SK-N-SH treated with all-trans-retinoic acid at 6 μM for 48 hours (cell line): ENCODE results near the gene CHRNA5.

Experiments
- ATAC-seq: fragments of 200-7000 bp; cut with Tn5 transposase; 3 replicates; pipeline ENCODE4 v1.9.1; 2020; ENCODE audit warnings: mild to moderate bottlenecking, moderate library complexity
- ARNTL ChIP-seq: fragments of 450-650 bp; formaldehyde crosslinking; IDR thresholded peaks from 2 replicates; pipeline ENCODE4 v1.5.0; 2020; ENCODE audit warnings: low read depth, mild to moderate bottlenecking, moderate library complexity, borderline replicate concordance
- BACH2 ChIP-seq: fragments of 250-450 bp; sonication (Bioruptor Pico); IDR thresholded peaks from 2 replicates; pipeline ENCODE4 v1.9.0; 2021; ENCODE audit warnings: mild to moderate bottlenecking, borderline replicate concordance
- CSDC2 ChIP-seq: fragments of 250-450 bp; sonication (Bioruptor Pico); IDR thresholded peaks from 2 replicates; pipeline ENCODE4 v1.5.0; 2020; ENCODE audit warnings: mild to moderate bottlenecking, moderate library complexity
- ESRRG ChIP-seq: fragments of 250-450 bp; sonication (Bioruptor Pico); IDR thresholded peaks from 2 replicates; pipeline ENCODE4 v1.6.1; 2021; ENCODE audit warnings: mild to moderate bottlenecking
- GLIS3 ChIP-seq: fragments of 250-450 bp; sonication (Bioruptor Pico); IDR thresholded peaks from 2 replicates; pipeline ENCODE4 v1.5.0; 2020; ENCODE audit warnings: mild to moderate bottlenecking, moderate library complexity
- ISL1 ChIP-seq: fragments of 250-450 bp; sonication (Bioruptor Pico); IDR thresholded peaks from 2 replicates; pipeline ENCODE4 v2.1.2; 2022; ENCODE audit warnings: mild to moderate bottlenecking, moderate library complexity
- OSR1 ChIP-seq: fragments of 250-450 bp; sonication (Bioruptor Pico); IDR thresholded peaks from 2 replicates; pipeline ENCODE4 v1.8.0; 2022; ENCODE audit warnings: moderate library complexity, mild to moderate bottlenecking, inconsistent platforms
- RARB ChIP-seq: fragments of 250-450 bp; sonication (Bioruptor Pico); IDR thresholded peaks from 2 replicates; pipeline ENCODE4 v1.8.0; 2021; ENCODE audit warnings: mild to moderate bottlenecking, moderate library complexity
- SNAI2 ChIP-seq: fragments of 250-450 bp; sonication (Bioruptor Pico); IDR thresholded peaks from 2 replicates; pipeline ENCODE4 v1.5.0; 2020; ENCODE audit warnings: mild to moderate bottlenecking, moderate library complexity
- TCF4 ChIP-seq: fragments of 250-450 bp; sonication (Bioruptor Pico); IDR thresholded peaks from 2 replicates; pipeline ENCODE4 v1.8.0; 2021; ENCODE audit warnings: mild to moderate bottlenecking, moderate library complexity, borderline replicate concordance
- TOX ChIP-seq: fragments of 250-450 bp; sonication (Bioruptor Pico); IDR thresholded peaks from 2 replicates; pipeline ENCODE4 v1.8.0; 2021; ENCODE audit warnings: mild to moderate bottlenecking, moderate library complexity, borderline replicate concordance
- ZFP3 ChIP-seq: fragments of 250-450 bp; sonication (Bioruptor Pico); IDR thresholded peaks from 2 replicates; pipeline ENCODE4 v1.5.0; 2020; ENCODE audit warnings: mild to moderate bottlenecking, moderate library complexity
- ZNF565 ChIP-seq: fragments of 450-650 bp; formaldehyde crosslinking; conservative IDR thresholded peaks from 2 replicates; pipeline ENCODE4 v1.5.0; 2020; ENCODE audit warnings: low read depth, mild to moderate bottlenecking, moderate library complexity
- ZNF70 ChIP-seq: fragments of 450-650 bp; formaldehyde crosslinking; IDR thresholded peaks from 2 replicates; pipeline ENCODE4 v1.5.0; 2020; ENCODE audit warnings: mild to moderate bottlenecking, moderate library complexity
- ZNF8 ChIP-seq: fragments of 450-650 bp; formaldehyde crosslinking; IDR thresholded peaks from 2 replicates; pipeline ENCODE4 v1.5.0; 2020; ENCODE audit warnings: mild to moderate bottlenecking, moderate library complexity
- TF ChIP-seq, protein P1 (sequence below): fragments of 250-450 bp; sonication (Bioruptor Pico); IDR thresholded peaks from 2 replicates; pipeline ENCODE4 v1.5.0; 2020; ENCODE audit warnings: mild to moderate bottlenecking, moderate library complexity
- TF ChIP-seq, protein P2 (sequence below): fragments of 250-450 bp; sonication (Bioruptor Pico); IDR thresholded peaks from 2 replicates; pipeline ENCODE4 v1.5.1; 2020; ENCODE audit warnings: low read depth, mild to moderate bottlenecking, moderate library complexity
- TF ChIP-seq, protein P3 (sequence below): fragments of 250-450 bp; sonication (Bioruptor Pico); IDR thresholded peaks from 2 replicates; pipeline ENCODE4 v1.5.1; 2021; ENCODE audit warnings: mild to moderate bottlenecking, moderate library complexity
- TF ChIP-seq, protein P4 (sequence below): fragments of 250-450 bp; sonication (Bioruptor Pico); IDR thresholded peaks from 2 replicates; pipeline ENCODE4 v1.8.0; 2020; ENCODE audit warnings: mild to moderate bottlenecking, moderate library complexity, borderline replicate concordance
- TF ChIP-seq, protein P5 (sequence below): fragments of 250-450 bp; sonication (Bioruptor Pico); IDR thresholded peaks from 2 replicates; pipeline ENCODE4 v1.8.0; 2021; ENCODE audit warnings: low read depth, mild to moderate bottlenecking, moderate library complexity, borderline replicate concordance

The CHRNA5 gene

DNA sequence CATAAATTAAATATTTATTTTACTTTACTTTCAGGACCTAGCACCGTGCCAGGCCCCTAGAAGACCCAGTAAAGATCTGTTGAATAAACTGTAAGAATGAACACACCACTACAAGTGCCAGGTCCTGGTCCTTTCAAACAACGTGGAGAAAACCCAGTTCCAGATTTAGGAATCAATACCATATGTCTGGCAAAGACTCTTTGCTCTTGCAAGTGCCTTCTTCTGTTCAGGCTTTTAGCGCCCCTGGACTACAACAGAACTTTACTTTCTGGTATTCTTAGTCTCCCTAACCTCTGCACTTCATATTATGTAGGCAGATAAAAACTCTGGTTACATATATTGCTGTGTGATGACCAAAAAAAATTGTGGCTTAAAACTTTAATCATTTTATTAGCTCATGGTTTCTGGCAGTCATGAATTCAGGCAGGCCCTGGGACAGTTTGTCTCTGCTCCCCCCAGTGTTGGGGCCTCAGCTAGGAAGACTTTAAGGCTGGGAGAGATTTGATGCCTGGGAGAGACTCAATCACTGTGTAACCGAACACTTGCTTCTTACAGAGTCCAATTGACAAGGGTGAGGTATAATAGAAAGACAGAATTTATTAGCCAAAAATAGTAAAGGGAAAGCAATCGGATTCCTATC is 27.9 kb upstream of the CHRNA5 start:
- no peak for ATAC-seq
- TF ChIP-seq RARB (CRISPR knock-in tag), result no peak
- no peak for TF ChIP-seq ISL1 (CRISPR knock-in tag)
- TF ChIP-seq OSR1, result no peak
- TF ChIP-seq ESRRG (CRISPR knock-in tag), result no peak
- TF ChIP-seq, protein P1, sequence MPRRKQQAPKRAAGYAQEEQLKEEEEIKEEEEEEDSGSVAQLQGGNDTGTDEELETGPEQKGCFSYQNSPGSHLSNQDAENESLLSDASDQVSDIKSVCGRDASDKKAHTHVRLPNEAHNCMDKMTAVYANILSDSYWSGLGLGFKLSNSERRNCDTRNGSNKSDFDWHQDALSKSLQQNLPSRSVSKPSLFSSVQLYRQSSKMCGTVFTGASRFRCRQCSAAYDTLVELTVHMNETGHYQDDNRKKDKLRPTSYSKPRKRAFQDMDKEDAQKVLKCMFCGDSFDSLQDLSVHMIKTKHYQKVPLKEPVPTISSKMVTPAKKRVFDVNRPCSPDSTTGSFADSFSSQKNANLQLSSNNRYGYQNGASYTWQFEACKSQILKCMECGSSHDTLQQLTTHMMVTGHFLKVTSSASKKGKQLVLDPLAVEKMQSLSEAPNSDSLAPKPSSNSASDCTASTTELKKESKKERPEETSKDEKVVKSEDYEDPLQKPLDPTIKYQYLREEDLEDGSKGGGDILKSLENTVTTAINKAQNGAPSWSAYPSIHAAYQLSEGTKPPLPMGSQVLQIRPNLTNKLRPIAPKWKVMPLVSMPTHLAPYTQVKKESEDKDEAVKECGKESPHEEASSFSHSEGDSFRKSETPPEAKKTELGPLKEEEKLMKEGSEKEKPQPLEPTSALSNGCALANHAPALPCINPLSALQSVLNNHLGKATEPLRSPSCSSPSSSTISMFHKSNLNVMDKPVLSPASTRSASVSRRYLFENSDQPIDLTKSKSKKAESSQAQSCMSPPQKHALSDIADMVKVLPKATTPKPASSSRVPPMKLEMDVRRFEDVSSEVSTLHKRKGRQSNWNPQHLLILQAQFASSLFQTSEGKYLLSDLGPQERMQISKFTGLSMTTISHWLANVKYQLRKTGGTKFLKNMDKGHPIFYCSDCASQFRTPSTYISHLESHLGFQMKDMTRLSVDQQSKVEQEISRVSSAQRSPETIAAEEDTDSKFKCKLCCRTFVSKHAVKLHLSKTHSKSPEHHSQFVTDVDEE (CRISPR knock-in tag), result no peak
- TF ChIP-seq, protein P2, sequence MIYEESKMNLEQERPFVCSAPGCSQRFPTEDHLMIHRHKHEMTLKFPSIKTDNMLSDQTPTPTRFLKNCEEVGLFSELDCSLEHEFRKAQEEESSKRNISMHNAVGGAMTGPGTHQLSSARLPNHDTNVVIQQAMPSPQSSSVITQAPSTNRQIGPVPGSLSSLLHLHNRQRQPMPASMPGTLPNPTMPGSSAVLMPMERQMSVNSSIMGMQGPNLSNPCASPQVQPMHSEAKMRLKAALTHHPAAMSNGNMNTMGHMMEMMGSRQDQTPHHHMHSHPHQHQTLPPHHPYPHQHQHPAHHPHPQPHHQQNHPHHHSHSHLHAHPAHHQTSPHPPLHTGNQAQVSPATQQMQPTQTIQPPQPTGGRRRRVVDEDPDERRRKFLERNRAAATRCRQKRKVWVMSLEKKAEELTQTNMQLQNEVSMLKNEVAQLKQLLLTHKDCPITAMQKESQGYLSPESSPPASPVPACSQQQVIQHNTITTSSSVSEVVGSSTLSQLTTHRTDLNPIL (CRISPR knock-in tag), result no peak
- no peak for TF ChIP-seq TOX (CRISPR knock-in tag)
- no peak for TF ChIP-seq SNAI2 (CRISPR knock-in tag)
- no peak for TF ChIP-seq ZNF70 (CRISPR knock-in tag)
- no peak for TF ChIP-seq CSDC2 (CRISPR knock-in tag)
- TF ChIP-seq ZFP3 (CRISPR knock-in tag), result no peak
- no peak for TF ChIP-seq ZNF8 (CRISPR knock-in tag)
- TF ChIP-seq, protein P3, sequence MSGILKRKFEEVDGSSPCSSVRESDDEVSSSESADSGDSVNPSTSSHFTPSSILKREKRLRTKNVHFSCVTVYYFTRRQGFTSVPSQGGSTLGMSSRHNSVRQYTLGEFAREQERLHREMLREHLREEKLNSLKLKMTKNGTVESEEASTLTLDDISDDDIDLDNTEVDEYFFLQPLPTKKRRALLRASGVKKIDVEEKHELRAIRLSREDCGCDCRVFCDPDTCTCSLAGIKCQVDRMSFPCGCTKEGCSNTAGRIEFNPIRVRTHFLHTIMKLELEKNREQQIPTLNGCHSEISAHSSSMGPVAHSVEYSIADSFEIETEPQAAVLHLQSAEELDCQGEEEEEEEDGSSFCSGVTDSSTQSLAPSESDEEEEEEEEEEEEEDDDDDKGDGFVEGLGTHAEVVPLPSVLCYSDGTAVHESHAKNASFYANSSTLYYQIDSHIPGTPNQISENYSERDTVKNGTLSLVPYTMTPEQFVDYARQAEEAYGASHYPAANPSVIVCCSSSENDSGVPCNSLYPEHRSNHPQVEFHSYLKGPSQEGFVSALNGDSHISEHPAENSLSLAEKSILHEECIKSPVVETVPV (CRISPR knock-in tag), result no peak
- TF ChIP-seq ZNF565, result no peak
- TF ChIP-seq ARNTL (CRISPR knock-in tag), result no peak
- TF ChIP-seq, protein P4, sequence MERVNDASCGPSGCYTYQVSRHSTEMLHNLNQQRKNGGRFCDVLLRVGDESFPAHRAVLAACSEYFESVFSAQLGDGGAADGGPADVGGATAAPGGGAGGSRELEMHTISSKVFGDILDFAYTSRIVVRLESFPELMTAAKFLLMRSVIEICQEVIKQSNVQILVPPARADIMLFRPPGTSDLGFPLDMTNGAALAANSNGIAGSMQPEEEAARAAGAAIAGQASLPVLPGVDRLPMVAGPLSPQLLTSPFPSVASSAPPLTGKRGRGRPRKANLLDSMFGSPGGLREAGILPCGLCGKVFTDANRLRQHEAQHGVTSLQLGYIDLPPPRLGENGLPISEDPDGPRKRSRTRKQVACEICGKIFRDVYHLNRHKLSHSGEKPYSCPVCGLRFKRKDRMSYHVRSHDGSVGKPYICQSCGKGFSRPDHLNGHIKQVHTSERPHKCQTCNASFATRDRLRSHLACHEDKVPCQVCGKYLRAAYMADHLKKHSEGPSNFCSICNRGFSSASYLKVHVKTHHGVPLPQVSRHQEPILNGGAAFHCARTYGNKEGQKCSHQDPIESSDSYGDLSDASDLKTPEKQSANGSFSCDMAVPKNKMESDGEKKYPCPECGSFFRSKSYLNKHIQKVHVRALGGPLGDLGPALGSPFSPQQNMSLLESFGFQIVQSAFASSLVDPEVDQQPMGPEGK, result no peak
- TF ChIP-seq BACH2 (CRISPR knock-in tag), result no peak
- no peak for TF ChIP-seq GLIS3

DNA sequence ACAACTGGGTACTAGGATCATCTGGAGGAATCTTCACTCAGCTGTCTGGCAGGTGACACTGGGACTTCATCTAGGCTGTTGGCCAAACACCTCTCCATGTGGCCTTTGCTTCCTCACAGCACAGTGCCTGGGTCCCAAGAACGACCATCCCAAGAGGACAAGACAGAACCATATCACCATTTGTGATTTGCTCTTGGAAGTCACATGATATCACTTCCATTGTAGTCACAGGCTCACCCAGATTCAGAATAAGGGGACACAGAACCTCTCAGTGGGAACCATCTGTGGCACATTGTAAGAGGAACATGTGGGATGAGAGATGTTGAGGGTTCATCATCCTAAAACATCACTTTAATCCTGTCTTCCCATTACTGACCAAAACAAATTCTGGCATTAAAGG is 27.0 kb upstream of the CHRNA5 start:
- ATAC-seq, result no peak

More for the DNA sequence above, 27.0 kb upstream of the CHRNA5 start:
- TF ChIP-seq TOX (CRISPR knock-in tag) (no peak), GLIS3 (no peak), ZFP3 (CRISPR knock-in tag) (no peak), OSR1 (no peak), ARNTL (CRISPR knock-in tag) (no peak), TCF4 (CRISPR knock-in tag) (no peak), ESRRG (CRISPR knock-in tag) (no peak), ISL1 (CRISPR knock-in tag) (no peak), ZNF565 (no peak), BACH2 (CRISPR knock-in tag) (no peak)
- TF ChIP-seq, protein P3 (CRISPR knock-in tag), result no peak
- TF ChIP-seq, protein P5, sequence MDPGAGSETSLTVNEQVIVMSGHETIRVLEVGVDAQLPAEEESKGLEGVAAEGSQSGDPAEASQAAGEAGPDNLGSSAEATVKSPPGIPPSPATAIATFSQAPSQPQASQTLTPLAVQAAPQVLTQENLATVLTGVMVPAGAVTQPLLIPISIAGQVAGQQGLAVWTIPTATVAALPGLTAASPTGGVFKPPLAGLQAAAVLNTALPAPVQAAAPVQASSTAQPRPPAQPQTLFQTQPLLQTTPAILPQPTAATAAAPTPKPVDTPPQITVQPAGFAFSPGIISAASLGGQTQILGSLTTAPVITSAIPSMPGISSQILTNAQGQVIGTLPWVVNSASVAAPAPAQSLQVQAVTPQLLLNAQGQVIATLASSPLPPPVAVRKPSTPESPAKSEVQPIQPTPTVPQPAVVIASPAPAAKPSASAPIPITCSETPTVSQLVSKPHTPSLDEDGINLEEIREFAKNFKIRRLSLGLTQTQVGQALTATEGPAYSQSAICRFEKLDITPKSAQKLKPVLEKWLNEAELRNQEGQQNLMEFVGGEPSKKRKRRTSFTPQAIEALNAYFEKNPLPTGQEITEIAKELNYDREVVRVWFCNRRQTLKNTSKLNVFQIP (CRISPR knock-in tag), result no peak
- TF ChIP-seq, protein P4, result no peak
- TF ChIP-seq, protein P1 (CRISPR knock-in tag), result no peak
- TF ChIP-seq, protein P2 (CRISPR knock-in tag), result no peak
